Heart left ventricle (tissue), 13 donors: ENCODE measurements around the gene CTU1.

ENCODE experiments used
- POLR2A ChIP-seq, 2 donors: fragments of 450-650 bp; IDR thresholded peaks; one replicate each; pipeline ENCODE4 v1.6.1; 2017; ENCODE audit warnings: antibody characterized with exemption in 2 of 2, mild to moderate bottlenecking in 2 of 2, moderate library complexity in 2 of 2
- TF ChIP-seq, protein P1 (sequence below), 12 donors: fragments of 200-600 bp; sonication (generic) in 4 of 12; IDR thresholded peaks; one replicate each; pipeline versions ENCODE4 v1.5.0 to v1.8.0; 2018 to 2022; ENCODE audit warnings: antibody characterized with exemption in 12 of 12, mild to moderate bottlenecking in 5 of 12
- donor health status: ischemic (EF 13 %, LVEDD 7.1; RV severe dilation, severe dysfunction).
- donor health status: DM: no; HTN: yes; CAD: no.
- donor health status: DM: no; HTN: no; CAD: no.
- donor health status: ischemic (EF 25% LVEDD 6.9; RV normal size, moderate dysfunction).
- donor health status: ischemic (EF 25% LVEDD 5.7; RV mildly dilated, moderate dysfunction).
- donor health status: ischemic (EF 35%, LVEDD 5.7; RV mildly dilated, moderate dysfunction).
- donor health status: nonischemic (EF 11% LVEDD 7.7; RV severe dilation, severe dysfunction).
- donor health status: DM: yes; HTN: yes; CAD: no.
- donor health status: PGD.
- donor health status: ischemic (EF 29% LVEDD 5.4; RV normal size, mild dysfunction).
- donor health status: nonischemic (EF 23%, LVEDD 6.1; RV moderate dilation, normal function).

- no peak for TF ChIP-seq POLR2A (IDR thresholded peaks at IDR 0.05)
- TF ChIP-seq, protein P1, sequence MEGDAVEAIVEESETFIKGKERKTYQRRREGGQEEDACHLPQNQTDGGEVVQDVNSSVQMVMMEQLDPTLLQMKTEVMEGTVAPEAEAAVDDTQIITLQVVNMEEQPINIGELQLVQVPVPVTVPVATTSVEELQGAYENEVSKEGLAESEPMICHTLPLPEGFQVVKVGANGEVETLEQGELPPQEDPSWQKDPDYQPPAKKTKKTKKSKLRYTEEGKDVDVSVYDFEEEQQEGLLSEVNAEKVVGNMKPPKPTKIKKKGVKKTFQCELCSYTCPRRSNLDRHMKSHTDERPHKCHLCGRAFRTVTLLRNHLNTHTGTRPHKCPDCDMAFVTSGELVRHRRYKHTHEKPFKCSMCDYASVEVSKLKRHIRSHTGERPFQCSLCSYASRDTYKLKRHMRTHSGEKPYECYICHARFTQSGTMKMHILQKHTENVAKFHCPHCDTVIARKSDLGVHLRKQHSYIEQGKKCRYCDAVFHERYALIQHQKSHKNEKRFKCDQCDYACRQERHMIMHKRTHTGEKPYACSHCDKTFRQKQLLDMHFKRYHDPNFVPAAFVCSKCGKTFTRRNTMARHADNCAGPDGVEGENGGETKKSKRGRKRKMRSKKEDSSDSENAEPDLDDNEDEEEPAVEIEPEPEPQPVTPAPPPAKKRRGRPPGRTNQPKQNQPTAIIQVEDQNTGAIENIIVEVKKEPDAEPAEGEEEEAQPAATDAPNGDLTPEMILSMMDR (IDR thresholded peaks at IDR 0.05): no peak
Measured at GRCh38 chr19:51060973-51061372, 47.2 kb downstream of the CTU1 start.
